Neural cell (in vitro differentiated cells): ENCODE data around the gene PTGIR. TPM values are rescaled to one million over a fixed set of nuclear protein-coding genes. Genes with fewer than 3 reads are reported as not detected.

Experiments used
- H2AFZ ChIP-seq: fragments of 200-600, 300-800 bp; sonication (generic), shearing (Covaris generic); 2 replicates; pipeline ENCODE4 v1.6.0; 2014; ENCODE audit warnings: low read depth, mild to moderate bottlenecking, antibody characterized with exemption, low read length, moderate library complexity
- H3F3A ChIP-seq: fragments of 200-600 bp; shearing (Covaris generic); 2 replicates; pipeline ENCODE4 v1.6.1; 2016; ENCODE audit warnings: mild to moderate bottlenecking, moderate library complexity, mixed read lengths, antibody characterized with exemption, low read length; ENCODE audit not compliant: insufficient read depth, poor library complexity, severe bottlenecking
- H3K27ac ChIP-seq: fragments of 200-600, 300-800 bp; sonication (generic), shearing (Covaris generic); 2 replicates; pipeline ENCODE4 v1.5.1; 2014; ENCODE audit warnings: mild to moderate bottlenecking, low read length, moderate library complexity
- H3K27me3 ChIP-seq: fragments of 300-800, 200-600 bp; sonication (generic), shearing (Covaris generic); 2 replicates; pipeline ENCODE4 v1.6.0; 2014; ENCODE audit warnings: mild to moderate bottlenecking, low read depth, low read length, moderate library complexity; ENCODE audit not compliant: insufficient read depth
- H3K36me3 ChIP-seq: fragments of 300-800, 200-600 bp; sonication (generic), shearing (Covaris generic); 2 replicates; pipeline ENCODE4 v1.5.1; 2014; ENCODE audit warnings: mild to moderate bottlenecking, antibody characterized with exemption, low read length, moderate library complexity; ENCODE audit not compliant: insufficient read depth
- H3K4me2 ChIP-seq: fragments of 300-800, 200-600 bp; sonication (generic), shearing (Covaris generic); 2 replicates; pipeline ENCODE4 v1.6.0; 2014; ENCODE audit warnings: mild to moderate bottlenecking, low read length
- H3K4me3 ChIP-seq: fragments of 300-800, 200-600 bp; sonication (generic), shearing (Covaris generic); 2 replicates; pipeline ENCODE4 v1.5.1; 2014; ENCODE audit warnings: mild to moderate bottlenecking, low read length, moderate library complexity
- H3K79me2 ChIP-seq: fragments of 200-600 bp; shearing (Covaris generic); replicated peaks from 2 replicates; pipeline ENCODE4 v1.6.0; 2014; ENCODE audit warnings: mild to moderate bottlenecking, low read length, moderate library complexity; ENCODE audit not compliant: insufficient read depth
- H3K9ac ChIP-seq: fragments of 300-800, 200-600 bp; sonication (generic), shearing (Covaris generic); 2 replicates; pipeline ENCODE4 v1.6.1; 2016; ENCODE audit warnings: mild to moderate bottlenecking, low read length, mixed read lengths
- H3K9me2 ChIP-seq: fragments of 200-600 bp; shearing (Covaris generic); 2 replicates; pipeline ENCODE4 v1.6.1; 2016; ENCODE audit warnings: mild to moderate bottlenecking, low read length, mixed read lengths; ENCODE audit not compliant: insufficient read depth
- H3K9me3 ChIP-seq: fragments of 200-600, 300-800 bp; sonication (generic), shearing (Covaris generic); 2 replicates; pipeline ENCODE4 v1.6.1; 2016; ENCODE audit warnings: mild to moderate bottlenecking, mixed run types, low read length, moderate library complexity, mixed read lengths
- H4K20me1 ChIP-seq: fragments of 200-600 bp; shearing (Covaris generic); 2 replicates; pipeline ENCODE4 v1.6.1; 2016; ENCODE audit warnings: mild to moderate bottlenecking, mixed run types; ENCODE audit not compliant: insufficient read depth
- CTCF ChIP-seq: fragments of 450-650 bp; IDR thresholded peaks from 2 replicates; pipeline ENCODE4 v1.5.1; 2014; ENCODE audit warnings: antibody characterized with exemption, mild to moderate bottlenecking, moderate library complexity; ENCODE audit not compliant: poor library complexity, severe bottlenecking
- EP300 ChIP-seq: fragments of 450-650 bp; conservative IDR thresholded peaks from 2 replicates; pipeline ENCODE4 v1.6.1; 2014; ENCODE audit warnings: antibody characterized with exemption, mild to moderate bottlenecking, moderate library complexity; ENCODE audit not compliant: poor library complexity, severe bottlenecking
- EZH2 ChIP-seq: fragments of 200-600, 300-800 bp; shearing (Covaris generic), sonication (generic); IDR thresholded peaks from 2 replicates; pipeline ENCODE4 v1.6.1; 2014; ENCODE audit warnings: antibody characterized with exemption, low read length, borderline replicate concordance, mild to moderate bottlenecking; ENCODE audit not compliant: insufficient read depth, poor library complexity, severe bottlenecking
- MXI1 ChIP-seq: fragments of 450-650 bp; conservative IDR thresholded peaks from 2 replicates; pipeline ENCODE4 v1.6.1; 2014; ENCODE audit warnings: antibody characterized with exemption, mild to moderate bottlenecking; ENCODE audit not compliant: poor library complexity, severe bottlenecking
- POLR2AphosphoS5 ChIP-seq: IDR thresholded peaks from 2 replicates; pipeline ENCODE4 v1.6.1; 2012
- RAD21 ChIP-seq: fragments of 450-650 bp; conservative IDR thresholded peaks from 2 replicates; pipeline ENCODE4 v1.6.1; 2014; ENCODE audit warnings: antibody characterized with exemption, mild to moderate bottlenecking, moderate library complexity
- SMC3 ChIP-seq: fragments of 450-650 bp; conservative IDR thresholded peaks from 2 replicates; pipeline ENCODE4 v1.6.1; 2014; ENCODE audit warnings: antibody characterized with exemption, mild to moderate bottlenecking, moderate library complexity; ENCODE audit not compliant: poor library complexity
- TAF1 ChIP-seq: IDR thresholded peaks from 2 replicates; pipeline ENCODE4 v1.6.1; 2012; ENCODE audit warnings: low read depth
- polyA plus RNA-seq: library from polyadenylated mRNA; depleted of rRNA; stranded (reverse); fragments of >200 nt; gene quantifications from 2 replicates; pipeline ENCODE4 v1.2.3, GENCODE V29; 2014
- TF ChIP-seq, protein P1 (sequence below): IDR thresholded peaks from 2 replicates; pipeline ENCODE4 v1.6.1; 2012; ENCODE audit warnings: borderline replicate concordance

The PTGIR gene
- polyA plus RNA-seq, 1 donor from 2014 or later: not detected

DNA sequence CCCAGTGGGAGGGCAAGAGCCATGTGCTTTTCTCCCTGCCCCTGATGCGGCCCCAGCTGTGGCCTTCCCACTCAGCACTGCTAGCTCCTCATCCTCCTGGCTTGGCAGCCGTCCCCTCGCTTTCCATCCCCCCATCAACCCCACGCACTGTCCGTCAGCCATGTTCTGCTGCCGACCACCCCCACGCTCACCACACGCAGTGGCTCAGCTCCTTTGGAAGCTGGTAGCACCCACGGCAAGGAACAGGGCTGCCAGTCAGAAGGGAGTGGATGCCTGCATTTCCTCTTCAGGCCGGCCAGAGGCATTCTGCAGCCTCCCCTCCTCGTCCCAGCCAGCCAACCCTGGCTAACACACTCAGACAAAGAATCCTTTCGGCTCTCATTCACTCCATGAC is 17.4 kb downstream of the PTGIR start:
- no peaks in the 10 kb centered on the region for H3K36me3 ChIP-seq
- H3K9ac ChIP-seq: no peak overlapping the region
- H3K9me3 ChIP-seq: no peaks in the 10 kb centered on the region
- no peaks in the 10 kb centered on the region for H3K27me3 ChIP-seq
- peaks cover 42% of the 10 kb centered on the region for H3K79me2 ChIP-seq
- no peak overlapping the region for H2AFZ ChIP-seq
- H3K9me2 ChIP-seq: no peaks in the 10 kb centered on the region
- H3K4me3 ChIP-seq: no peak overlapping the region
- no peak for TF ChIP-seq EP300
- peaks cover 41% of the 10 kb centered on the region for H4K20me1 ChIP-seq
- H3K4me2 ChIP-seq: no peak overlapping the region
- no peaks in the 10 kb centered on the region for H3F3A ChIP-seq
- H3K27ac ChIP-seq: no peak overlapping the region

DNA sequence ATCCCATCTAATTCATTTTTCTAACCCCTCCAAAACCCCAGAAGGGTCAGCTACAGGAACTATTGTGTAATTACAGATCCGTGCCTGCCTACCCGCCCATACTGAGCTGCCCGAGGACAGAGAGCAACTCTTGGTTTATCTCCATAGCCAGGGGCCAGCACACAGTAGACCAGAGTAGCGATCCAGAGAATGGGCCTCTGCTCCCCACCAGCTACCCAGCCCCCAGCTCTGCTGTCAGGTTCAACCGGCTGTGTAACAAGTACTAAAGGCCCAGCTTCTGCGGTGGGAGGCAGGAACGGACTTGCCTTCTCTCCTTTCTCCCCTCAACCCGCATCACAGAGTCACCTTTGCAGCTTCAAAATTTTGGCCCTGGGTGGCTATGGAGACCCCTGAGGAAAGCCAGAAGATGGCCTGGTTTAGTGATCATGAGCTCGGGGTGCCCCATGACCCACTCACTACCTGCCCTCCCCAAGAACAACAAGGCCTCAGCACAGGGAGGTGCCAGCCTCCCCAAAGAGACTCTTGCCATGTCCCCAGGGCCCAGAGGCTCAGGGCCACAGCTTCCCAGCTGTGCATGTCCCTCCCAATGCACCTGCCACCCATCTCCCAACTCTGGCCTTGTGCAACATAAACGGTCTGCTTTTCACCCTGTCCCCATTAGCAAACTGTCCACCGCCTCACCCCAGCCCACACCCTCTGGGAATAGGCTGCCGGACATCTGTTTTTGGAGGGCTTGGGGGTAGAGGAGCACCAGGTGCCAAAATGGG is 18.0 kb downstream of the PTGIR start:
- Histone ChIP-seq H3K27ac (no peak overlapping the region), H3F3A (no peaks in the 10 kb centered on the region), H3K4me3 (no peak overlapping the region), H4K20me1 (peaks cover 41% of the 10 kb centered on the region), H3K36me3 (no peaks in the 10 kb centered on the region), H3K27me3 (no peaks in the 10 kb centered on the region), H3K9ac (no peak overlapping the region), H3K9me2 (no peaks in the 10 kb centered on the region), H3K9me3 (no peaks in the 10 kb centered on the region), H3K79me2 (peaks cover 47% of the 10 kb centered on the region), H2AFZ (no peak overlapping the region), H3K4me2 (no peak overlapping the region)
- no peak for TF ChIP-seq MXI1
- TF ChIP-seq, protein P1, sequence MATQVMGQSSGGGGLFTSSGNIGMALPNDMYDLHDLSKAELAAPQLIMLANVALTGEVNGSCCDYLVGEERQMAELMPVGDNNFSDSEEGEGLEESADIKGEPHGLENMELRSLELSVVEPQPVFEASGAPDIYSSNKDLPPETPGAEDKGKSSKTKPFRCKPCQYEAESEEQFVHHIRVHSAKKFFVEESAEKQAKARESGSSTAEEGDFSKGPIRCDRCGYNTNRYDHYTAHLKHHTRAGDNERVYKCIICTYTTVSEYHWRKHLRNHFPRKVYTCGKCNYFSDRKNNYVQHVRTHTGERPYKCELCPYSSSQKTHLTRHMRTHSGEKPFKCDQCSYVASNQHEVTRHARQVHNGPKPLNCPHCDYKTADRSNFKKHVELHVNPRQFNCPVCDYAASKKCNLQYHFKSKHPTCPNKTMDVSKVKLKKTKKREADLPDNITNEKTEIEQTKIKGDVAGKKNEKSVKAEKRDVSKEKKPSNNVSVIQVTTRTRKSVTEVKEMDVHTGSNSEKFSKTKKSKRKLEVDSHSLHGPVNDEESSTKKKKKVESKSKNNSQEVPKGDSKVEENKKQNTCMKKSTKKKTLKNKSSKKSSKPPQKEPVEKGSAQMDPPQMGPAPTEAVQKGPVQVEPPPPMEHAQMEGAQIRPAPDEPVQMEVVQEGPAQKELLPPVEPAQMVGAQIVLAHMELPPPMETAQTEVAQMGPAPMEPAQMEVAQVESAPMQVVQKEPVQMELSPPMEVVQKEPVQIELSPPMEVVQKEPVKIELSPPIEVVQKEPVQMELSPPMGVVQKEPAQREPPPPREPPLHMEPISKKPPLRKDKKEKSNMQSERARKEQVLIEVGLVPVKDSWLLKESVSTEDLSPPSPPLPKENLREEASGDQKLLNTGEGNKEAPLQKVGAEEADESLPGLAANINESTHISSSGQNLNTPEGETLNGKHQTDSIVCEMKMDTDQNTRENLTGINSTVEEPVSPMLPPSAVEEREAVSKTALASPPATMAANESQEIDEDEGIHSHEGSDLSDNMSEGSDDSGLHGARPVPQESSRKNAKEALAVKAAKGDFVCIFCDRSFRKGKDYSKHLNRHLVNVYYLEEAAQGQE: no peak

DNA sequence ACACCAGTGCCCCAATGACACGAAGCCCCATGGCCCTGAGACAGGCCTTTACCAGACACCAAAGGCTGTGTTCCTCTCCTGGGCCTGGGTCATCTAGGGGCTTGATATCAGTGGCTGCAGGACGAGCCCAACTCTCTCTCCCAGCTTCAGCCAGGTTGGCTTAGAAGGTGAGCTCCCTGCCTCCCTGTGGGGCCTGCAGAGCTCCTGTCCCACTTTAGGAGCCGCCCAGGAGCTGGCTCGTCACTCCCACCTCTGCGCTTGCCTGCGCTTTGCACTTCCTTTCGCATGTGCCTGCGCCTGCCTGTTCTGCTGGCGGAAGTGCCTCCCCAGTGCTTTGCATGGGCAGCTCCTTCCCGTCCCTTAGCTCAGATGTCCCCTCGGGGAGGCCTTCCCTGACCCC is 18.9 kb downstream of the PTGIR start:
- Histone ChIP-seq H3K9me2 (no peaks in the 10 kb centered on the region), H3K9ac (peak overlapping the region; percentile 23), H3K4me2 (no peak overlapping the region), H3K27me3 (no peaks in the 10 kb centered on the region), H3K4me3 (no peak overlapping the region), H2AFZ (no peak overlapping the region), H4K20me1 (peaks cover 41% of the 10 kb centered on the region), H3K27ac (no peak overlapping the region), H3K9me3 (no peaks in the 10 kb centered on the region), H3F3A (no peaks in the 10 kb centered on the region), H3K36me3 (no peaks in the 10 kb centered on the region), H3K79me2 (peaks cover 47% of the 10 kb centered on the region)
- TF ChIP-seq MXI1 (no peak), SMC3 (no peak), RAD21 (no peak), CTCF (no peak), POLR2AphosphoS5 (no peak), EZH2 (no peak), EP300 (no peak), TAF1 (no peak)
- TF ChIP-seq, protein P1: no peak
